ENCODE data around the gene LRP5.

GRCh38 chr11:68350759-68351449 is 38.5 kb downstream of the LRP5 start:
- no peak for TF ChIP-seq POLR2A (IDR thresholded peaks at IDR 0.05)
- TF ChIP-seq, protein P1, sequence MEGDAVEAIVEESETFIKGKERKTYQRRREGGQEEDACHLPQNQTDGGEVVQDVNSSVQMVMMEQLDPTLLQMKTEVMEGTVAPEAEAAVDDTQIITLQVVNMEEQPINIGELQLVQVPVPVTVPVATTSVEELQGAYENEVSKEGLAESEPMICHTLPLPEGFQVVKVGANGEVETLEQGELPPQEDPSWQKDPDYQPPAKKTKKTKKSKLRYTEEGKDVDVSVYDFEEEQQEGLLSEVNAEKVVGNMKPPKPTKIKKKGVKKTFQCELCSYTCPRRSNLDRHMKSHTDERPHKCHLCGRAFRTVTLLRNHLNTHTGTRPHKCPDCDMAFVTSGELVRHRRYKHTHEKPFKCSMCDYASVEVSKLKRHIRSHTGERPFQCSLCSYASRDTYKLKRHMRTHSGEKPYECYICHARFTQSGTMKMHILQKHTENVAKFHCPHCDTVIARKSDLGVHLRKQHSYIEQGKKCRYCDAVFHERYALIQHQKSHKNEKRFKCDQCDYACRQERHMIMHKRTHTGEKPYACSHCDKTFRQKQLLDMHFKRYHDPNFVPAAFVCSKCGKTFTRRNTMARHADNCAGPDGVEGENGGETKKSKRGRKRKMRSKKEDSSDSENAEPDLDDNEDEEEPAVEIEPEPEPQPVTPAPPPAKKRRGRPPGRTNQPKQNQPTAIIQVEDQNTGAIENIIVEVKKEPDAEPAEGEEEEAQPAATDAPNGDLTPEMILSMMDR (IDR thresholded peaks at IDR 0.05) = no peak

Data from adrenal gland (tissue), 5 donors.